Measurements from ENCODE around the gene DCHS2.

Gene DCHS2

DNA sequence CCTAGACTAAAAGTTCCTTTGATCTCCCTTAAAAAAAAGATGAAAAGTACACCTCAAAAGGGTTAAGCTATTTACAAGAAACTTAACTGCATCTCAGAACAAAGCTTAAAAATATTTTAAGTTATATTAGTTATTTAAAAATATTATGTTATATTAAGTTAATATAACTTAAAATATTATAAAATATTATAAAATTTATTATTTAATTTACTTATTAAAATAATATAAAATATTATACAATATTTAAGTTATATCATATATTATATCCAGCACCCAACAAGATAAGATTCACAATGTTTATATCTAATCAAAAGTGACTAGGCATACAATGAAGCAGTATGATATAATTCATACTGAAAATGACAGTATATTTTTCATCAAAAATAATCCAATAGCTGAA, 296.9 kb downstream of the DCHS2 start:
- no peak for DNase-seq (ENCODE audit: low spot score)

DNA sequence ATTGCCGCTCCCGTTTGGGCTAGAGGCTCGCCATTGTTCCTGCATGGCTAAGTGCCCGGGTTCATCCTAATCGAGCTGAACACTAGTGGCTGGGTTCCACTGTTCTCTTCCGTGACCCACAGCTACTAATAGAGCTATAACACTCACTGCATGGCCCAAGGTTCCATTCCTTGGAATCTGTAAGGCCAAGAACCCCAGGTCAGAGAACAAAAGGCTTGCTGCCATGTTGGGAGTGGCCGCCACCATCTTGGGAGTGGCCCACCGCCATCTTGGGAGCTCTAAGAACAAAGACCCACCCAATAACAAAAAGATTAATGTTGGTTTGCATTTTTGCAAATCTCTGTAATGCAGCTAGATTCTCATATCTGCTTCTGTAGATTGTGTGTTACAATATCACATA, 299.0 kb downstream of the DCHS2 start:
- DNase-seq (ENCODE audit: low spot score), result no peak

DNA sequence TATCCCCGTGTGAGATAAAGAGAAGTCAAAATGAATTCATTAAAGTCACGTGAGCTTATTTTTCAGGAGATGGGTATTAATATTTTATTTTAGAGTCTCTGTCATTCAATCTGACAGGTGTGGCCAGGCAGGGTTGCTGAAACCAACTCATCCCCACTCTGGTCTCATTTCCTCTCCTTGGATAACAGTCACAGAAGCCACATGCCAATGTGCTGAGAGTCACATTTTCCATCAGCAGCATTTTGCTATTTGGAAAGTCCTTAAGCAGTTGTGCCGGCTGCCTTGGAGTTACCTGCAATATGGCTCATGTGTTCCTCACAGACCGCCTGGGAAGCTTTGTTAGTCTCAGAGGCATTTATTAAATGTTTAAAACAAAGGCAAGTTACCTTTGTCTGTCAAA, 302.3 kb downstream of the DCHS2 start:
- no peak for DNase-seq (ENCODE audit: low spot score)

DNA sequence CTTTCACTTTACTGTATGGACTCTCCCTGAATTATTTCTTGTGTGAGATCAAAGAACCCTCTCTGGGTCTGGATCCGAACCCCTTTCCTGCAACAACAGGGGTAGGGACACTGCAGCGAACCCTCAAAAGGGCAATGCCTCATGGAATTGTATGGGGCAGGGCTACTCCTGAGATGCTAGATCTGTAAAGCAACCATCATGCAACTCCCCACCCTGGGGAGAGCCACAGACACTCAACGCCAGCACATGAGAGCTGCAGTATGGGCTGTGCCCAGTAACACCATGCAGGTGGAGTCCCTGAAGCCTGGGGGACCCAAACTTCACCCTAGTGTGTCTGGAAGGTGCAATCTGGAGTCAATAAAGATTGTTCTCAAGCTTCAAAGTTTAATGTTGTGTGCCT, 304.7 kb downstream of the DCHS2 start:
- DNase-seq (ENCODE audit: low spot score), result no peak

DNA sequence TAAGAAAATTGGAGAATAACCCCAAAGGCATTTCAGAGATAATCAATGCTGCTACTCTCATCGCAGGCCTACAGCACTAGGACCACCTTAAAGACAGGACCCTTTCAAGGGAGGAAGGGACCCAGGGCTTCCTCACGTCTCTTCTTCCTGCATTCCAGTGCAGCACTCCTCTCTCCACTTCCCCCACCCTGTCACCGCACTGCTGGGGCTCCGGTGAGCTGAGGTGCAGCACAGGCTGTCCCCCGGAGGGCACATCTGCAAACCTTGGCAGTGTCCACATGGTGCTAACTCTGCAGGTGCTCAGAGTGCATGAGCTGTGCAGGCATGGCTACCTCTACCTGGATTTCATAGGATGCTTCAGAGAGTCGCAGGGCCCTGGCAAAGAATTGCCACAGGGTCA, 305.6 kb downstream of the DCHS2 start:
- DNase-seq (ENCODE audit: low spot score), result no peak

DNA sequence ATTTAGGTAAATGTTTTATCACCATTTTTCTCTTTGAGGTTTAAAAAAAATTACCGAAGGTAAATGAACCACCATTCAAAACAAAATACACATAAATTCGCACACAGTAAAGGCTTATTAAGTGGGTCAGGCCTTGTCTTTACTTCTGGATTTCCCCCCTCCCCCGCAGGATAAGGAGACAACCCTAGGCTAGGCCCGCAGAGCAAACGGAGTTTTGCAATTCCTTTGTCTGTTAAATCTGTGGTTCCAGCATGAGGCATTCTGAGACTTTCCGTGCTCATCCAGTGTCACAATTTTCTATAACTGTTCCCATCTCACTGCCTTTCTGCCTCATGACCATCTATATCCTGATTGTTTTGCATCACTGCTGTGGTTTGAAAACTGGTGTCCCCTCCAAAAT, 307.4 kb downstream of the DCHS2 start:
- DNase-seq (ENCODE audit: low spot score), result no peak

DNA sequence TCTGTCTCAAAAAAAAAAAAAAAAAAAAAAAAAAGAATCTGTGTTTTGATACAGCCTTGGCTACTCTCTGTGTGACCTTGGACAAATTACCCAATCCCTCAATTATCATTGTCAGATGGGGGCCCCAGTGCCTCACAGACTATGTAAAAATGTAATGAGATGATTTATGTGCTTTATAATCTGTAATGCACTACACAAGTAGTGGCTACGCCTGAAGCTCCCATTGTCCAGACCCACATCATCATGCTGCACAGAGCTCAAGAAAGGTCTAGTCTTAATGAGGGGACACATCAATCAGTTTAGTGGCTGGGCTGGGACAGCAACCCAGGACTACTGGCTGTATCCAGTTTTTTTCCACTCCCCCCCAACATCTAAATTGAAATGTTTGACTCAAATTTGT, 308.3 kb downstream of the DCHS2 start:
- DNase-seq (ENCODE audit: low spot score), result no peak

Measured in CD4-positive, alpha-beta T cell treated with Interleukin-2 at 100 ng/mL for 4 hours (primary cell).